HCT116 (cell line): ENCODE results near the gene NOD1. TPM values are rescaled to one million over a fixed set of nuclear protein-coding genes. Genes with fewer than 3 reads are reported as not detected.
A peak's percentile ranks its signal among the peaks of the same experiment; 100 is the strongest.

Experiments
- ATAC-seq: fragments of 200-7000 bp; cut with Tn5 transposase; 2 replicates; pipeline ENCODE4 v1.9.1; 2020; ENCODE audit warnings: mild to moderate bottlenecking, moderate library complexity
- BruUV-seq: library from RNA; stranded (reverse); fragments of 400-500 nt; replicated peaks from 2 replicates; lab custom pipeline; 2021; lab: Mats Ljungman, UMichigan
- CTCF ChIA-PET: fragments of 300-600 bp; sonication (Branson Sonifier 250); formaldehyde crosslinking; loops from one replicate; lab custom pipeline; 2021; ENCODE audit warnings: antibody characterized with exemption; lab: Charles Lee
- POLR2A ChIA-PET: fragments of 300-600, 350-600 bp; sonication (Branson Sonifier 250); formaldehyde crosslinking; loops from one replicate; lab custom pipeline; 2021; ENCODE audit warnings: antibody characterized with exemption; lab: Charles Lee
- RAD21 ChIA-PET, 2 experiments: fragments of 300-600 bp; sonication (Branson Sonifier 250); formaldehyde crosslinking; loops; one replicate each; lab custom pipeline; 2023; ENCODE audit warnings: low total read pairs in 2 of 2; ENCODE audit not compliant: uncharacterized antibody in 2 of 2, unreplicated experiment in 2 of 2, low non-redundant PET in 1 of 2; lab: Charles Lee
- DNase-seq: peaks from one replicate; pipeline ENCODE4 v3.0.0-alpha.2; 2010; ENCODE audit warnings: low read depth, low spot score
- H2AFZ ChIP-seq: fragments of 200-600 bp; shearing (Covaris generic), sonication (generic); 2 replicates; pipeline ENCODE4 v1.6.1; 2017; ENCODE audit warnings: low read depth, mixed run types, mixed read lengths, antibody characterized with exemption, low read length; ENCODE audit not compliant: poor library complexity, severe bottlenecking
- H3K27ac ChIP-seq: 2 replicates; pipeline ENCODE4 v1.5.1; 2012; ENCODE audit warnings: low read depth, low read length
- H3K27me3 ChIP-seq: fragments of 200-600 bp; sonication (generic); 2 replicates; pipeline ENCODE4 v1.6.1; 2016; ENCODE audit warnings: mixed run types, low read length, mixed read lengths; ENCODE audit not compliant: insufficient read depth
- H3K36me3 ChIP-seq, 2 experiments: fragments of 200-500 bp in 1 of 2; fragments of 200-600 bp in 1 of 2; sonication (Bioruptor generic) in 1 of 2; sonication (generic) in 1 of 2; 2 replicates each; pipeline versions ENCODE4 v1.5.1 to v1.6.1; 2014 to 2016; ENCODE audit warnings: low read length in 2 of 2, inconsistent platforms in 1 of 2, mixed read lengths in 1 of 2, mixed run types in 1 of 2; ENCODE audit not compliant: insufficient read depth in 2 of 2, control insufficient read depth in 1 of 2
- H3K4me1 ChIP-seq, 2 experiments: fragments of 200-600 bp in 1 of 2; sonication (generic) in 1 of 2; 2 replicates each; pipeline versions ENCODE4 v1.5.1 to v1.6.1; 2012 to 2017; ENCODE audit warnings: low read length in 2 of 2, inconsistent platforms in 1 of 2, mild to moderate bottlenecking in 1 of 2, mixed read lengths in 1 of 2, mixed run types in 1 of 2, moderate library complexity in 1 of 2; ENCODE audit not compliant: insufficient read depth in 2 of 2, control insufficient read depth in 1 of 2
- H3K4me2 ChIP-seq: fragments of 200-600 bp; sonication (generic); 2 replicates; pipeline ENCODE4 v1.6.1; 2017; ENCODE audit warnings: mixed run types, low read length, mixed read lengths
- H3K4me3 ChIP-seq, 2 experiments: fragments of 200-600 bp in 1 of 2; sonication (generic) in 1 of 2; replicated peaks in 1 of 2; 2 replicates each; pipeline ENCODE4 v1.5.1; 2011 to 2016; ENCODE audit warnings: low read length in 2 of 2, control low read depth in 1 of 2, low read depth in 1 of 2, mild to moderate bottlenecking in 1 of 2, mixed read lengths in 1 of 2, mixed run types in 1 of 2
- H3K79me2 ChIP-seq: fragments of 200-600 bp; sonication (generic); 2 replicates; pipeline ENCODE4 v1.6.1; 2017; ENCODE audit warnings: mild to moderate bottlenecking, mixed run types, low read length, moderate library complexity, mixed read lengths; ENCODE audit not compliant: insufficient read depth
- H3K9ac ChIP-seq: fragments of 200-600 bp; sonication (generic); 2 replicates; pipeline ENCODE4 v1.6.1; 2016; ENCODE audit warnings: low read length, mixed read lengths
- H3K9me2 ChIP-seq: fragments of 200-600 bp; sonication (generic), shearing (Covaris generic); 2 replicates; pipeline ENCODE4 v1.6.1; 2017; ENCODE audit warnings: mixed run types, mild to moderate bottlenecking, moderate library complexity; ENCODE audit not compliant: insufficient read depth
- H3K9me3 ChIP-seq, 2 experiments: fragments of 200-500 bp in 1 of 2; fragments of 200-600 bp in 1 of 2; sonication (Bioruptor generic) in 1 of 2; sonication (generic) in 1 of 2; 2 replicates each; pipeline ENCODE4 v1.6.1; 2014 to 2017; ENCODE audit warnings: low read length in 2 of 2, mixed read lengths in 2 of 2, inconsistent platforms in 1 of 2, low read depth in 1 of 2, mild to moderate bottlenecking in 1 of 2, mixed run types in 1 of 2, moderate library complexity in 1 of 2; ENCODE audit not compliant: control insufficient read depth in 1 of 2, insufficient read depth in 1 of 2
- H4K20me1 ChIP-seq: fragments of 200-600 bp; sonication (generic), shearing (Covaris generic); 2 replicates; pipeline ENCODE4 v1.6.1; 2017; ENCODE audit warnings: mixed run types, mild to moderate bottlenecking, moderate library complexity; ENCODE audit not compliant: insufficient read depth
- ATF3 ChIP-seq: IDR thresholded peaks from 2 replicates; pipeline ENCODE4 v1.6.1; 2012
- CEBPB ChIP-seq: IDR thresholded peaks from 2 replicates; pipeline ENCODE4 v1.6.1; 2012; ENCODE audit warnings: low read depth
- EGR1 ChIP-seq: IDR thresholded peaks from 2 replicates; pipeline ENCODE4 v1.6.1; 2012; ENCODE audit warnings: low read depth
- ELF1 ChIP-seq: IDR thresholded peaks from 2 replicates; pipeline ENCODE4 v1.6.1; 2012; ENCODE audit warnings: low read depth, borderline replicate concordance
- EZH2 ChIP-seq: fragments of 200-600 bp; sonication (generic); IDR thresholded peaks from 2 replicates; pipeline ENCODE4 v1.6.1; 2017; ENCODE audit warnings: antibody characterized with exemption, mixed run types
- EZH2phosphoT487 ChIP-seq: fragments of 200-600 bp; IDR thresholded peaks from 2 replicates; pipeline ENCODE4 v1.6.1; 2018; ENCODE audit warnings: antibody characterized with exemption, borderline replicate concordance
- FOSL1 ChIP-seq: IDR thresholded peaks from 2 replicates; pipeline ENCODE4 v1.6.1; 2012; ENCODE audit warnings: low read depth
- JUND ChIP-seq: IDR thresholded peaks from 2 replicates; pipeline ENCODE4 v1.6.1; 2012
- POLR2A ChIP-seq: IDR thresholded peaks from 2 replicates; pipeline ENCODE4 v1.7.0; 2011; ENCODE audit warnings: borderline replicate concordance; ENCODE audit not compliant: insufficient read depth, insufficient read length; ENCODE audit errors: extremely low read depth
- POLR2AphosphoS5 ChIP-seq: IDR thresholded peaks from 2 replicates; pipeline ENCODE4 v1.6.1; 2011; ENCODE audit warnings: mild to moderate bottlenecking, low read depth, low read length, moderate library complexity
- RAD21 ChIP-seq: IDR thresholded peaks from 2 replicates; pipeline ENCODE4 v1.6.1; 2012; ENCODE audit warnings: low read depth, mild to moderate bottlenecking
- REST ChIP-seq: IDR thresholded peaks from 2 replicates; pipeline ENCODE4 v1.6.1; 2012; ENCODE audit warnings: low read depth
- SIN3A ChIP-seq: IDR thresholded peaks from 2 replicates; pipeline ENCODE4 v1.6.1; 2012; ENCODE audit warnings: low read depth
- SP1 ChIP-seq: IDR thresholded peaks from 2 replicates; pipeline ENCODE4 v1.6.1; 2012; ENCODE audit warnings: low read depth
- SRF ChIP-seq: IDR thresholded peaks from 2 replicates; pipeline ENCODE4 v1.6.1; 2012; ENCODE audit warnings: low read depth
- TCF7L2 ChIP-seq: IDR thresholded peaks from 2 replicates; pipeline ENCODE4 v1.7.0; 2011; ENCODE audit warnings: borderline replicate concordance, inconsistent platforms; ENCODE audit not compliant: insufficient read depth, insufficient read length; ENCODE audit errors: extremely low read depth
- ZFX ChIP-seq: fragments of 450-650 bp; IDR thresholded peaks from 2 replicates; pipeline ENCODE4 v1.6.1; 2017
- ZNF274 ChIP-seq: fragments of 200-500 bp; sonication (Bioruptor generic); IDR thresholded peaks from 2 replicates; pipeline ENCODE4 v1.6.1; 2014; ENCODE audit warnings: mild to moderate bottlenecking, low read depth, low read length, inconsistent platforms
- intact Hi-C: fragments of 100-400 bp; cut with micrococcal nuclease; formaldehyde crosslinking; loops from 2 replicates; pipeline ENCODE4 v1.10.0; 2022
- total RNA-seq: library from RNA; stranded (reverse); gene quantifications from one replicate; pipeline ENCODE4 v1.2.1, GENCODE V29; 2021; ENCODE audit not compliant: unreplicated experiment
- TF ChIP-seq, protein P1 (sequence below), 3 experiments: fragments of 200-600 bp in 1 of 3; sonication (generic) in 1 of 3; IDR thresholded peaks in 2 of 3; conservative IDR thresholded peaks in 1 of 3; 2 replicates each; pipeline ENCODE4 v1.5.1; 2012 to 2017; ENCODE audit warnings: low read depth in 2 of 3, low read length in 2 of 3, antibody characterized with exemption in 1 of 3, borderline replicate concordance in 1 of 3, control low read depth in 1 of 3, mild to moderate bottlenecking in 1 of 3, mixed read lengths in 1 of 3, mixed run types in 1 of 3, moderate library complexity in 1 of 3; ENCODE audit not compliant: insufficient read depth in 1 of 3
- TF ChIP-seq, protein P2 (sequence below): IDR thresholded peaks from 2 replicates; pipeline ENCODE4 v1.6.1; 2011; ENCODE audit warnings: mild to moderate bottlenecking, low read length, moderate library complexity; ENCODE audit not compliant: insufficient replicate concordance; ENCODE audit errors: extremely low read depth
- TF ChIP-seq, protein P3 (sequence below): IDR thresholded peaks from 2 replicates; pipeline ENCODE4 v1.6.1; 2012

NOD1 gene
- total RNA-seq, 1 experiment from 2014 or later, result 5.9 TPM

DNA sequence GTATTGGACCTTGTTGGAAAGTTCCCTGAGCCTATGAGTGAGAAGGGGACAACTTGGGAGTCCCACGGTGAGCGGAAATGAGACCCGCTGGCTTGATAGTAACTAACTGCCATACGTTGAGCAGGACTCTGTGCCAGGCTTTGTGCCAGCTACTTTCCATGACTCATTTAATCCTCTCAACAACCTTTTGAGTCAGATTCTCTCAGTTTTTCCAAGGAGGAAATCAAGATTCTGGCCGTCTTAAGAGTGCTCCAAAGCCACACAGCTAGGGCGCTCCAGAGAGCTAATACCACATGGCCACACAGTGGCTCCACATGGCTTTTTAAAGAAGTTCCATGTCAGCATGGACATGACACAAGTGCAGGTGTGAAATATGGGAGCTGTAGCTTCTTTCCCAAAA is 55.7 kb downstream of the NOD1 start:
- no TSS peak for BruUV-seq
- ChIA-PET CTCF (no interaction called here), POLR2A (no interaction called here), RAD21 (no interaction called here)
- no peaks in the 10 kb centered on the region for H3K79me2 ChIP-seq
- H3K27me3 ChIP-seq, result no peaks in the 10 kb centered on the region
- no peaks in the 10 kb centered on the region for H4K20me1 ChIP-seq
- H3K9me3 ChIP-seq, result no peaks in the 10 kb centered on the region
- ATAC-seq (peak; percentile 57), DNase-seq (peak; percentile 48)
- H3K36me3 ChIP-seq, result no peaks in the 10 kb centered on the region
- peaks cover 0 to 14% of the 10 kb centered on the region in 2 experiments; a peak in 2 of 4 replicates for H3K4me1 ChIP-seq
- H3K27ac ChIP-seq, result no peak overlapping the region
- H3K4me2 ChIP-seq, result peak overlapping the region; percentile 13; the same call in 1 of the 2 replicates
- H2AFZ ChIP-seq, result no peak overlapping the region
- intact Hi-C loops, result loop anchor here (5.0 kb wide), 1 partner anchor 139 kb away; no protein-coding TSS in a partner anchor
- H3K9ac ChIP-seq, result no peak overlapping the region
- H3K4me3 ChIP-seq, result no peak overlapping the region
- H3K9me2 ChIP-seq, result no peaks in the 10 kb centered on the region
- TF ChIP-seq POLR2AphosphoS5, result peak; percentile 37; the same call in 1 of the 2 replicates
- TF ChIP-seq, protein P1, sequence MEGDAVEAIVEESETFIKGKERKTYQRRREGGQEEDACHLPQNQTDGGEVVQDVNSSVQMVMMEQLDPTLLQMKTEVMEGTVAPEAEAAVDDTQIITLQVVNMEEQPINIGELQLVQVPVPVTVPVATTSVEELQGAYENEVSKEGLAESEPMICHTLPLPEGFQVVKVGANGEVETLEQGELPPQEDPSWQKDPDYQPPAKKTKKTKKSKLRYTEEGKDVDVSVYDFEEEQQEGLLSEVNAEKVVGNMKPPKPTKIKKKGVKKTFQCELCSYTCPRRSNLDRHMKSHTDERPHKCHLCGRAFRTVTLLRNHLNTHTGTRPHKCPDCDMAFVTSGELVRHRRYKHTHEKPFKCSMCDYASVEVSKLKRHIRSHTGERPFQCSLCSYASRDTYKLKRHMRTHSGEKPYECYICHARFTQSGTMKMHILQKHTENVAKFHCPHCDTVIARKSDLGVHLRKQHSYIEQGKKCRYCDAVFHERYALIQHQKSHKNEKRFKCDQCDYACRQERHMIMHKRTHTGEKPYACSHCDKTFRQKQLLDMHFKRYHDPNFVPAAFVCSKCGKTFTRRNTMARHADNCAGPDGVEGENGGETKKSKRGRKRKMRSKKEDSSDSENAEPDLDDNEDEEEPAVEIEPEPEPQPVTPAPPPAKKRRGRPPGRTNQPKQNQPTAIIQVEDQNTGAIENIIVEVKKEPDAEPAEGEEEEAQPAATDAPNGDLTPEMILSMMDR (IDR thresholded peaks at IDR 0.05 in 2 of 3, conservative IDR thresholded peaks at IDR 0.05 in 1 of 3; ENCODE audit: borderline replicate concordance in 1 of 3, insufficient read depth in 1 of 3, low read depth in 2 of 3, low read length in 2 of 3), result no peak
- no peak for TF ChIP-seq CEBPB
- TF ChIP-seq RAD21, result peak; percentile 34; the same call in 1 of the 2 replicates
- TF ChIP-seq EZH2, result no peak
- no peak for TF ChIP-seq REST
- no peak for TF ChIP-seq EZH2phosphoT487
- TF ChIP-seq ZNF274, result no peak
- TF ChIP-seq, protein P2, sequence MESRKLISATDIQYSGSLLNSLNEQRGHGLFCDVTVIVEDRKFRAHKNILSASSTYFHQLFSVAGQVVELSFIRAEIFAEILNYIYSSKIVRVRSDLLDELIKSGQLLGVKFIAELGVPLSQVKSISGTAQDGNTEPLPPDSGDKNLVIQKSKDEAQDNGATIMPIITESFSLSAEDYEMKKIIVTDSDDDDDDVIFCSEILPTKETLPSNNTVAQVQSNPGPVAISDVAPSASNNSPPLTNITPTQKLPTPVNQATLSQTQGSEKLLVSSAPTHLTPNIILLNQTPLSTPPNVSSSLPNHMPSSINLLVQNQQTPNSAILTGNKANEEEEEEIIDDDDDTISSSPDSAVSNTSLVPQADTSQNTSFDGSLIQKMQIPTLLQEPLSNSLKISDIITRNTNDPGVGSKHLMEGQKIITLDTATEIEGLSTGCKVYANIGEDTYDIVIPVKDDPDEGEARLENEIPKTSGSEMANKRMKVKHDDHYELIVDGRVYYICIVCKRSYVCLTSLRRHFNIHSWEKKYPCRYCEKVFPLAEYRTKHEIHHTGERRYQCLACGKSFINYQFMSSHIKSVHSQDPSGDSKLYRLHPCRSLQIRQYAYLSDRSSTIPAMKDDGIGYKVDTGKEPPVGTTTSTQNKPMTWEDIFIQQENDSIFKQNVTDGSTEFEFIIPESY, result peak; percentile 7
- no peak for TF ChIP-seq TCF7L2
- no peak for TF ChIP-seq EGR1
- no peak for TF ChIP-seq POLR2A
- TF ChIP-seq ATF3, result 0 out of 2 replicates have a peak, but pooled peaks have one; percentile 13
- no peak for TF ChIP-seq ELF1
- peak; percentile 84 for TF ChIP-seq FOSL1
- TF ChIP-seq ZFX, result no peak
- peak; percentile 63 for TF ChIP-seq SP1
- TF ChIP-seq SIN3A, result no peak
- peak; percentile 77 for TF ChIP-seq JUND
- TF ChIP-seq SRF, result 0 out of 2 replicates have a peak, but pooled peaks have one; percentile 36
- TF ChIP-seq, protein P3, sequence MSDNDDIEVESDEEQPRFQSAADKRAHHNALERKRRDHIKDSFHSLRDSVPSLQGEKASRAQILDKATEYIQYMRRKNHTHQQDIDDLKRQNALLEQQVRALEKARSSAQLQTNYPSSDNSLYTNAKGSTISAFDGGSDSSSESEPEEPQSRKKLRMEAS, result peak; percentile 78
